MM.1S (cell line): ENCODE measurements around the gene IRF2BPL.

Experiments used
- DNase-seq: peaks from one replicate; pipeline ENCODE4 v3.0.0-alpha.2; 2015
- H2AFZ ChIP-seq: fragments of 300-600 bp; sonication (generic); 2 replicates; pipeline ENCODE4 v1.6.0; 2016; ENCODE audit warnings: antibody characterized with exemption, low read length
- H3F3A ChIP-seq: fragments of 300-600 bp; sonication (generic); 2 replicates; pipeline ENCODE4 v1.6.1; 2016; ENCODE audit warnings: mild to moderate bottlenecking, antibody characterized with exemption, low read length, moderate library complexity, mixed read lengths; ENCODE audit not compliant: insufficient read depth
- H3K27ac ChIP-seq: fragments of 300-600 bp; sonication (generic); 2 replicates; pipeline ENCODE4 v1.5.1; 2016; ENCODE audit warnings: mild to moderate bottlenecking, low read length
- H3K27me3 ChIP-seq: fragments of 300-600 bp; sonication (generic); replicated peaks from 2 replicates; pipeline ENCODE4 v1.6.0; 2016; ENCODE audit warnings: low read length; ENCODE audit not compliant: insufficient read depth
- H3K36me3 ChIP-seq: fragments of 300-600 bp; sonication (generic); replicated peaks from 2 replicates; pipeline ENCODE4 v1.6.1; 2016; ENCODE audit warnings: mild to moderate bottlenecking, low read length, mixed read lengths; ENCODE audit not compliant: insufficient read depth
- H3K4me1 ChIP-seq: fragments of 300-600 bp; sonication (generic); 2 replicates; pipeline ENCODE4 v1.6.1; 2016; ENCODE audit warnings: low read length, mixed read lengths
- H3K4me2 ChIP-seq: fragments of 300-600 bp; sonication (generic); 2 replicates; pipeline ENCODE4 v1.6.0; 2016; ENCODE audit warnings: low read depth, low read length
- H3K4me3 ChIP-seq: fragments of 300-600 bp; sonication (generic); 2 replicates; pipeline ENCODE4 v1.5.1; 2016; ENCODE audit warnings: low read length, mixed read lengths
- H3K79me2 ChIP-seq: fragments of 300-600 bp; sonication (generic); 2 replicates; pipeline ENCODE4 v1.6.1; 2016; ENCODE audit warnings: mixed run types, low read length, mixed read lengths
- H3K9ac ChIP-seq: fragments of 300-600 bp; sonication (generic); 2 replicates; pipeline ENCODE4 v1.6.1; 2016; ENCODE audit warnings: low read length, mixed read lengths
- H3K9me2 ChIP-seq: fragments of 300-600 bp; sonication (generic); replicated peaks from 2 replicates; pipeline ENCODE4 v1.6.1; 2016; ENCODE audit warnings: mild to moderate bottlenecking, low read length, mixed read lengths; ENCODE audit not compliant: insufficient read depth
- H3K9me3 ChIP-seq: fragments of 300-600 bp; sonication (generic); replicated peaks from 2 replicates; pipeline ENCODE4 v1.6.1; 2016; ENCODE audit warnings: mild to moderate bottlenecking, low read length, mixed read lengths; ENCODE audit not compliant: insufficient read depth
- H4K20me1 ChIP-seq: fragments of 300-600 bp; sonication (generic); 2 replicates; pipeline ENCODE4 v1.6.1; 2016; ENCODE audit warnings: mild to moderate bottlenecking, low read length, moderate library complexity, mixed read lengths; ENCODE audit not compliant: insufficient read depth
- CTCF ChIP-seq: fragments of 300-600 bp; sonication (generic); IDR thresholded peaks from 2 replicates; pipeline ENCODE4 v1.5.1; 2016; ENCODE audit warnings: antibody characterized with exemption, low read length, mixed read lengths
- EZH2 ChIP-seq: fragments of 300-600 bp; sonication (generic); optimal IDR thresholded peaks from 2 replicates; pipeline ENCODE3; 2017; ENCODE audit warnings: low read depth, mild to moderate bottlenecking, antibody characterized with exemption, low read length, mixed read lengths
- EZH2phosphoT487 ChIP-seq: fragments of 300-600 bp; sonication (generic); IDR thresholded peaks from 2 replicates; pipeline ENCODE4 v1.6.1; 2018; ENCODE audit warnings: antibody characterized with exemption, low read length

The IRF2BPL gene

GRCh38 chr14:77043984-77044485 lies 15.5 kb upstream of the IRF2BPL start:
- Histone ChIP-seq H3K4me1 (peaks cover 32% of the 10 kb centered on the region), H3K27ac (no peak overlapping the region), H3K79me2 (no peaks in the 10 kb centered on the region), H3K4me3 (no peak overlapping the region), H3K9ac (no peak overlapping the region), H2AFZ (no peak overlapping the region), H3K27me3 (no peaks in the 10 kb centered on the region), H3K9me2 (no peaks in the 10 kb centered on the region), H3F3A (peaks cover 25% of the 10 kb centered on the region), H4K20me1 (no peaks in the 10 kb centered on the region), H3K9me3 (no peaks in the 10 kb centered on the region), H3K36me3 (no peaks in the 10 kb centered on the region), H3K4me2 (no peak overlapping the region; the same call in 1 of the 2 replicates)
- DNase-seq: no peak
- TF ChIP-seq EZH2phosphoT487 (no peak), EZH2 (no peak), CTCF (no peak)

DNA sequence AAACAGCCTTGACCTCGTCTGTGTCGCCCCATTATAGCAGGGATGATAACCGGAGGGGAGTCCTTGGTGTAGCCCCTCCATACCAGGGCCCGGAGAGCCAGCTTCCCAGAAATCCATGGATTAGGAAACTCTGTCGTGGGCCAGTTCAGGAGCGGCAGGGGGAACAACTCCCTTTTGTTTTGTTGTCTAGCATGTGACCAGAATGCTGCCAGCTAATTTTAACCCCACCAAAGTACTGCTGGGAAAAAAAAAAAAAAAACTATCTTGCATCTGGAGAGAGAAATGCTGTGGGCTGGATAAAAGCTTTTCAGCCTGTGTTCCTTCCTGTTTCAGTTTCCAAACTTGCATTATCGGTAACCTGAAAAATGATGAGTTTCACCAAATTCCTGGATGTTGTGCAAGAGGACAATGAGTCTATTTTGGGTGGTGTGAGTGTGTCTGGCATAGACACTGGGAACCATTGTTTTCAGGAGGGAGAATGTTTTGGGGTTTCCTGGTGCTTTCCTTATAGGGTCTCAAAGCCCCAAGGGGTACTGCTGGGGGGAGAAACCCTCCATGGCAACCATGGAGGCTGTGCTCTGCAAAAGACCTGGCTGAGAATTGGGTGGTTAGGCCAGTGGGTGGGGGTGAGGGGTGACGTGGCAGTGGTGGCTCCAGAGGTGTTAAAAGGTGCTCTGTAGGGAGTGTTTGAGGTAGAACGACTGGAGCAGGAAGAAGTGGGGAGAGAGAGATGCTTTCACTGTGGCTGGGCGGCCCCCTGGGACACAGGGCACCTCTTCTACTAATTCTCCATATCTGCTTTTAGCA lies 14.9 kb upstream of the IRF2BPL start:
- Histone ChIP-seq H3K9ac (no peak overlapping the region), H3K36me3 (no peaks in the 10 kb centered on the region), H3K79me2 (no peaks in the 10 kb centered on the region), H3K9me3 (no peaks in the 10 kb centered on the region), H2AFZ (no peak overlapping the region), H3K9me2 (no peaks in the 10 kb centered on the region), H3K4me2 (peak overlapping the region; percentile 39), H3K27me3 (no peaks in the 10 kb centered on the region), H3F3A (peaks cover 26% of the 10 kb centered on the region), H3K27ac (peak overlapping the region; percentile 18; the same call in 1 of the 2 replicates), H4K20me1 (no peaks in the 10 kb centered on the region), H3K4me1 (peaks cover 35% of the 10 kb centered on the region), H3K4me3 (no peak overlapping the region)
- no peak for DNase-seq
- TF ChIP-seq EZH2 (no peak), CTCF (no peak), EZH2phosphoT487 (no peak)

GRCh38 chr14:77041881-77042545 lies 13.5 kb upstream of the IRF2BPL start:
- H4K20me1 ChIP-seq: no peaks in the 10 kb centered on the region
- peaks cover 45% of the 10 kb centered on the region for H3K4me1 ChIP-seq
- no peak overlapping the region for H3K9ac ChIP-seq
- H3F3A ChIP-seq: peaks cover 27% of the 10 kb centered on the region
- no peak overlapping the region for H3K27ac ChIP-seq
- TF ChIP-seq EZH2 (no peak), CTCF (no peak), EZH2phosphoT487 (no peak)
- no peaks in the 10 kb centered on the region for H3K9me2 ChIP-seq
- no peaks in the 10 kb centered on the region for H3K9me3 ChIP-seq
- no peak overlapping the region for H3K4me2 ChIP-seq
- no peak for DNase-seq
- H3K4me3 ChIP-seq: no peak overlapping the region
- H2AFZ ChIP-seq: no peak overlapping the region
- no peaks in the 10 kb centered on the region for H3K79me2 ChIP-seq
- no peaks in the 10 kb centered on the region for H3K27me3 ChIP-seq
- no peaks in the 10 kb centered on the region for H3K36me3 ChIP-seq
